Iris pigment epithelial cell (primary cell): ENCODE data around the gene SLC8B1.

ENCODE experiments used
- DNase-seq: peaks from one replicate; pipeline ENCODE4 v3.0.0-alpha.2; 2011; ENCODE audit warnings: low read depth

Gene SLC8B1

GRCh38 chr12:113322343-113322742, 12.6 kb downstream of the SLC8B1 start:
- peak; percentile 93 for DNase-seq

GRCh38 chr12:113320401-113320800, 14.5 kb downstream of the SLC8B1 start:
- DNase-seq = no peak

GRCh38 chr12:113318900-113319628, 15.8 kb downstream of the SLC8B1 start:
- no peak for DNase-seq

- no peak for DNase-seq
Measured at GRCh38 chr12:113318046-113318656, 16.8 kb downstream of the SLC8B1 start.

- DNase-seq = no peak
Measured at GRCh38 chr12:113317122-113317521, 17.8 kb downstream of the SLC8B1 start.

- no peak for DNase-seq
Measured at GRCh38 chr12:113316155-113316554, 18.8 kb downstream of the SLC8B1 start.

- DNase-seq = no peak
Measured at GRCh38 chr12:113315358-113315757, 19.6 kb downstream of the SLC8B1 start.

GRCh38 chr12:113314121-113314529, 20.8 kb downstream of the SLC8B1 start:
- DNase-seq = no peak

GRCh38 chr12:113310489-113310888, 24.4 kb downstream of the SLC8B1 start:
- DNase-seq = peak; percentile 36

- no peak for DNase-seq
Measured at GRCh38 chr12:113306382-113306781, 28.5 kb downstream of the SLC8B1 start.

- DNase-seq = no peak
Measured at GRCh38 chr12:113305281-113305856, 29.5 kb downstream of the SLC8B1 start.

- no peak for DNase-seq
Measured at GRCh38 chr12:113302886-113303640, 31.8 kb downstream of the SLC8B1 start.

- DNase-seq = no peak
Measured at GRCh38 chr12:113302466-113302865, 32.4 kb downstream of the SLC8B1 start.

GRCh38 chr12:113301811-113302210, 33.1 kb downstream of the SLC8B1 start:
- no peak for DNase-seq

- DNase-seq = peak; percentile 82
Measured at GRCh38 chr12:113299619-113300237, 35.2 kb downstream of the SLC8B1 start.

- DNase-seq = no peak
Measured at GRCh38 chr12:113298861-113299545, 35.9 kb downstream of the SLC8B1 start.

- no peak for DNase-seq
Measured at GRCh38 chr12:113298472-113298817, 36.5 kb downstream of the SLC8B1 start.

GRCh38 chr12:113297621-113298471, 37.1 kb downstream of the SLC8B1 start:
- no peak for DNase-seq

- DNase-seq = no peak
Measured at GRCh38 chr12:113297214-113297587, 37.7 kb downstream of the SLC8B1 start.

- no peak for DNase-seq
Measured at GRCh38 chr12:113296557-113297213, 38.2 kb downstream of the SLC8B1 start.
